Type B pancreatic cell (in vitro differentiated cells): ENCODE measurements around the gene PITX1. TPM values are rescaled to one million over a fixed set of nuclear protein-coding genes. Genes with fewer than 3 reads are reported as not detected.

Source experiments
- DNase-seq: peaks from one replicate; pipeline ENCODE4 v3.0.0; 2021; ENCODE audit warnings: mixed read lengths; ENCODE audit not compliant: unreplicated experiment; ENCODE audit errors: extremely low spot score
- H3K27ac Mint-ChIP-seq: 2 replicates; pipeline ENCODE4 v1.8.0; 2021; ENCODE audit warnings: mild to moderate bottlenecking, mixed read lengths
- H3K27me3 Mint-ChIP-seq: 2 replicates; pipeline ENCODE4 v1.8.0; 2021; ENCODE audit warnings: mixed read lengths
- H3K36me3 Mint-ChIP-seq: 2 replicates; pipeline ENCODE4 v1.8.0; 2021; ENCODE audit warnings: mixed read lengths
- H3K4me1 Mint-ChIP-seq: one replicate; pipeline ENCODE4 v1.8.0; 2021; ENCODE audit warnings: mixed read lengths; ENCODE audit not compliant: unreplicated experiment
- H3K4me3 Mint-ChIP-seq: 2 replicates; pipeline ENCODE4 v1.8.0; 2021; ENCODE audit warnings: mild to moderate bottlenecking, mixed read lengths
- H3K9me3 Mint-ChIP-seq: 2 replicates; pipeline ENCODE4 v1.8.0; 2021; ENCODE audit warnings: mixed read lengths
- CTCF ChIP-seq: fragments of 200-600 bp; sonication (generic); conservative IDR thresholded peaks from 2 replicates; pipeline ENCODE4 v1.5.0; 2021; ENCODE audit warnings: antibody characterized with exemption, mild to moderate bottlenecking
- total RNA-seq: library from RNA; stranded (reverse); gene quantifications from 2 replicates; pipeline ENCODE4 v1.2.1, GENCODE V29; 2021; ENCODE audit warnings: low replicate concordance

Gene PITX1
- total RNA-seq, 1 donor from 2014 or later: 6.3 TPM

GRCh38 chr5:135032999-135033861 is 798 bp downstream of the PITX1 start:
- no peak for DNase-seq
- peak overlapping the region; percentile 66 for H3K27ac Mint-ChIP-seq
- peaks cover 86% of the 10 kb centered on the region for H3K27me3 Mint-ChIP-seq
- no peaks in the 10 kb centered on the region for H3K36me3 Mint-ChIP-seq
- H3K4me1 Mint-ChIP-seq: peaks cover 12% of the 10 kb centered on the region
- H3K9me3 Mint-ChIP-seq: no peaks in the 10 kb centered on the region
- peak overlapping the region; percentile 84 for H3K4me3 Mint-ChIP-seq
- no peak for TF ChIP-seq CTCF

GRCh38 chr5:135032695-135032998 is 1.4 kb downstream of the PITX1 start:
- no peaks in the 10 kb centered on the region for H3K9me3 Mint-ChIP-seq
- peak overlapping the region; percentile 77 for H3K4me3 Mint-ChIP-seq
- peaks cover 12% of the 10 kb centered on the region for H3K4me1 Mint-ChIP-seq
- DNase-seq: no peak
- no peaks in the 10 kb centered on the region for H3K36me3 Mint-ChIP-seq
- H3K27ac Mint-ChIP-seq: peak overlapping the region; percentile 72
- TF ChIP-seq CTCF: no peak
- H3K27me3 Mint-ChIP-seq: peaks cover 82% of the 10 kb centered on the region

- Mint-ChIP-seq H3K27me3 (peaks cover 82% of the 10 kb centered on the region), H3K4me1 (peaks cover 12% of the 10 kb centered on the region), H3K36me3 (no peaks in the 10 kb centered on the region), H3K4me3 (peak overlapping the region; percentile 77), H3K27ac (peak overlapping the region; percentile 72), H3K9me3 (no peaks in the 10 kb centered on the region)
- no peak for DNase-seq
- TF ChIP-seq CTCF: no peak
Measured at GRCh38 chr5:135031813-135032694, 2.0 kb downstream of the PITX1 start.

- peaks cover 82% of the 10 kb centered on the region for H3K27me3 Mint-ChIP-seq
- H3K4me1 Mint-ChIP-seq: peaks cover 12% of the 10 kb centered on the region
- H3K36me3 Mint-ChIP-seq: no peaks in the 10 kb centered on the region
- no peaks in the 10 kb centered on the region for H3K9me3 Mint-ChIP-seq
- peak overlapping the region; percentile 77 for H3K4me3 Mint-ChIP-seq
- H3K27ac Mint-ChIP-seq: peak overlapping the region; percentile 39
- TF ChIP-seq CTCF: no peak
- no peak for DNase-seq
Measured at GRCh38 chr5:135030956-135031812, 2.8 kb downstream of the PITX1 start.
